GM21825 (cell line): ENCODE data around the gene PXT1.
"Not testable (repeated sequence)": the region's sequence is repeated elsewhere in the genome, so short reads cannot be mapped to it uniquely, and the experiment has no call there.

Source experiments
- ATAC-seq: cut with Tn5 transposase; IDR thresholded peaks from one replicate; pipeline ENCODE4 v1.9.1; 2021; ENCODE audit warnings: mild to moderate bottlenecking, moderate library complexity; ENCODE audit not compliant: unreplicated experiment

Gene PXT1

GRCh38 chr6:36370638-36371037 is 72.0 kb downstream of the PXT1 start:
- ATAC-seq: no peak

GRCh38 chr6:36368921-36369865 is 73.5 kb downstream of the PXT1 start:
- ATAC-seq: no peak

GRCh38 chr6:36368421-36368820 is 74.2 kb downstream of the PXT1 start:
- no peak for ATAC-seq

GRCh38 chr6:36367743-36368142 is 74.9 kb downstream of the PXT1 start:
- ATAC-seq: no peak

GRCh38 chr6:36364669-36365479 is 77.8 kb downstream of the PXT1 start:
- peak; percentile 64 for ATAC-seq

- ATAC-seq: not testable (repeated sequence)
Observed at GRCh38 chr6:36364061-36364635, 78.5 kb downstream of the PXT1 start.

GRCh38 chr6:36363371-36363752 is 79.3 kb downstream of the PXT1 start:
- not testable (repeated sequence) for ATAC-seq

GRCh38 chr6:36362551-36363370 is 79.9 kb downstream of the PXT1 start:
- ATAC-seq: no peak

GRCh38 chr6:36361071-36361470 is 81.6 kb downstream of the PXT1 start:
- ATAC-seq: peak; percentile 8

GRCh38 chr6:36360241-36361054 is 82.2 kb downstream of the PXT1 start:
- peak; percentile 45 for ATAC-seq

GRCh38 chr6:36358226-36358915 is 84.3 kb downstream of the PXT1 start:
- ATAC-seq: no peak

- no peak for ATAC-seq
Observed at GRCh38 chr6:36357872-36358225, 84.8 kb downstream of the PXT1 start.

GRCh38 chr6:36355819-36356218 is 86.8 kb downstream of the PXT1 start:
- ATAC-seq: no peak

GRCh38 chr6:36353411-36353915 is 89.2 kb downstream of the PXT1 start:
- ATAC-seq: no peak

GRCh38 chr6:36352477-36353157 is 90.0 kb downstream of the PXT1 start:
- no peak for ATAC-seq

- no peak for ATAC-seq
Observed at GRCh38 chr6:36350681-36351571, 91.7 kb downstream of the PXT1 start.

GRCh38 chr6:36350082-36350481 is 92.6 kb downstream of the PXT1 start:
- no peak for ATAC-seq
